Measurements from ENCODE around the gene CENPC.
"Not testable (repeated sequence)": the region's sequence is repeated elsewhere in the genome, so short reads cannot be mapped to it uniquely, and the experiment has no call there.

CENPC gene

GRCh38 chr4:67452100-67452845 lies 93.0 kb downstream of the CENPC start:
- H3K36me3 ChIP-seq (ENCODE audit: control insufficient read depth in 2 of 2, insufficient read depth in 2 of 2, low read length in 2 of 2): peaks cover 3 to 10% of the 10 kb centered on the region in 2 donors
- H3K4me3 ChIP-seq (ENCODE audit: low read length in 2 of 2): no peak overlapping the region
- no peak overlapping the region for H3K9ac ChIP-seq (ENCODE audit: low read length in 2 of 2)
- no peaks in the 10 kb centered on the region for H3K9me3 ChIP-seq (ENCODE audit: control insufficient read depth in 2 of 2, low read length in 2 of 2)
- no peaks in the 10 kb centered on the region for H3K27me3 ChIP-seq (ENCODE audit: control insufficient read depth in 1 of 2, insufficient read depth in 2 of 2, low read length in 2 of 2)
- no peak overlapping the region for H3K27ac ChIP-seq (ENCODE audit: low read length)
- H3K4me1 ChIP-seq (ENCODE audit: control insufficient read depth, insufficient read depth, low read length): no peaks in the 10 kb centered on the region

- H3K27me3 ChIP-seq (ENCODE audit: control insufficient read depth in 1 of 2, insufficient read depth in 2 of 2, low read length in 2 of 2): no peaks in the 10 kb centered on the region
- H3K9ac ChIP-seq (ENCODE audit: low read length in 2 of 2): no peak overlapping the region
- no peaks in the 10 kb centered on the region for H3K4me1 ChIP-seq (ENCODE audit: control insufficient read depth, insufficient read depth, low read length)
- H3K27ac ChIP-seq (ENCODE audit: low read length): no peak overlapping the region
- peaks cover 3 to 10% of the 10 kb centered on the region in 2 donors for H3K36me3 ChIP-seq (ENCODE audit: control insufficient read depth in 2 of 2, insufficient read depth in 2 of 2, low read length in 2 of 2)
- no peak overlapping the region for H3K4me3 ChIP-seq (ENCODE audit: low read length in 2 of 2)
- H3K9me3 ChIP-seq (ENCODE audit: control insufficient read depth in 2 of 2, low read length in 2 of 2): no peaks in the 10 kb centered on the region
Measured at GRCh38 chr4:67451464-67451863, 93.8 kb downstream of the CENPC start.

GRCh38 chr4:67448621-67449020 lies 96.7 kb downstream of the CENPC start:
- no peak overlapping the region for H3K27ac ChIP-seq (ENCODE audit: low read length)
- H3K4me1 ChIP-seq (ENCODE audit: control insufficient read depth, insufficient read depth, low read length): no peaks in the 10 kb centered on the region
- H3K36me3 ChIP-seq (ENCODE audit: control insufficient read depth in 2 of 2, insufficient read depth in 2 of 2, low read length in 2 of 2): peaks cover 0 to 5% of the 10 kb centered on the region in 2 donors
- no peak overlapping the region for H3K9ac ChIP-seq (ENCODE audit: low read length in 2 of 2)
- H3K9me3 ChIP-seq (ENCODE audit: control insufficient read depth in 2 of 2, low read length in 2 of 2): no peaks in the 10 kb centered on the region
- no peaks in the 10 kb centered on the region for H3K27me3 ChIP-seq (ENCODE audit: control insufficient read depth in 1 of 2, insufficient read depth in 2 of 2, low read length in 2 of 2)
- H3K4me3 ChIP-seq (ENCODE audit: low read length in 2 of 2): no peak overlapping the region

GRCh38 chr4:67447873-67448272 lies 97.4 kb downstream of the CENPC start:
- H3K27ac ChIP-seq (ENCODE audit: low read length): no peak overlapping the region

GRCh38 chr4:67446811-67447210 lies 98.5 kb downstream of the CENPC start:
- H3K4me1 ChIP-seq (ENCODE audit: control insufficient read depth, insufficient read depth, low read length): no peaks in the 10 kb centered on the region
- no peak overlapping the region for H3K27ac ChIP-seq (ENCODE audit: low read length)
- no peak overlapping the region for H3K9ac ChIP-seq (ENCODE audit: low read length in 2 of 2)
- peaks cover 0 to 3% of the 10 kb centered on the region in 2 donors for H3K36me3 ChIP-seq (ENCODE audit: control insufficient read depth in 2 of 2, insufficient read depth in 2 of 2, low read length in 2 of 2)
- no peak overlapping the region for H3K4me3 ChIP-seq (ENCODE audit: low read length in 2 of 2)
- no peaks in the 10 kb centered on the region for H3K27me3 ChIP-seq (ENCODE audit: control insufficient read depth in 1 of 2, insufficient read depth in 2 of 2, low read length in 2 of 2)
- H3K9me3 ChIP-seq (ENCODE audit: control insufficient read depth in 2 of 2, low read length in 2 of 2): no peaks in the 10 kb centered on the region

More at GRCh38 chr4:67447873-67448272, 97.4 kb downstream of the CENPC start:
- no peak overlapping the region for H3K9ac ChIP-seq (ENCODE audit: low read length in 2 of 2)
- H3K27me3 ChIP-seq (ENCODE audit: control insufficient read depth in 1 of 2, insufficient read depth in 2 of 2, low read length in 2 of 2): no peaks in the 10 kb centered on the region
- H3K4me1 ChIP-seq (ENCODE audit: control insufficient read depth, insufficient read depth, low read length): no peaks in the 10 kb centered on the region
- H3K4me3 ChIP-seq (ENCODE audit: low read length in 2 of 2): no peak overlapping the region
- no peaks in the 10 kb centered on the region for H3K9me3 ChIP-seq (ENCODE audit: control insufficient read depth in 2 of 2, low read length in 2 of 2)
- peaks cover 0 to 3% of the 10 kb centered on the region in 2 donors for H3K36me3 ChIP-seq (ENCODE audit: control insufficient read depth in 2 of 2, insufficient read depth in 2 of 2, low read length in 2 of 2)

GRCh38 chr4:67445881-67446280 lies 99.4 kb downstream of the CENPC start:
- H3K9me3 ChIP-seq (ENCODE audit: control insufficient read depth in 2 of 2, low read length in 2 of 2); H3K4me3 ChIP-seq (ENCODE audit: low read length in 2 of 2); H3K27ac ChIP-seq (ENCODE audit: low read length); H3K9ac ChIP-seq (ENCODE audit: low read length in 2 of 2); H3K4me1 ChIP-seq (ENCODE audit: control insufficient read depth, insufficient read depth, low read length); H3K27me3 ChIP-seq (ENCODE audit: control insufficient read depth in 1 of 2, insufficient read depth in 2 of 2, low read length in 2 of 2); H3K36me3 ChIP-seq (ENCODE audit: control insufficient read depth in 2 of 2, insufficient read depth in 2 of 2, low read length in 2 of 2): not testable (repeated sequence)

GRCh38 chr4:67438975-67439374 lies 106.3 kb downstream of the CENPC start:
- H3K27ac ChIP-seq (ENCODE audit: low read length): no peak overlapping the region
- no peaks in the 10 kb centered on the region for H3K9me3 ChIP-seq (ENCODE audit: control insufficient read depth in 2 of 2, low read length in 2 of 2)
- H3K4me1 ChIP-seq (ENCODE audit: control insufficient read depth, insufficient read depth, low read length): no peaks in the 10 kb centered on the region
- H3K9ac ChIP-seq (ENCODE audit: low read length in 2 of 2): no peak overlapping the region
- H3K36me3 ChIP-seq (ENCODE audit: control insufficient read depth in 2 of 2, insufficient read depth in 2 of 2, low read length in 2 of 2): no peaks in the 10 kb centered on the region
- H3K4me3 ChIP-seq (ENCODE audit: low read length in 2 of 2): no peak overlapping the region
- no peaks in the 10 kb centered on the region for H3K27me3 ChIP-seq (ENCODE audit: control insufficient read depth in 1 of 2, insufficient read depth in 2 of 2, low read length in 2 of 2)

GRCh38 chr4:67437974-67438713 lies 107.2 kb downstream of the CENPC start:
- no peaks in the 10 kb centered on the region for H3K4me1 ChIP-seq (ENCODE audit: control insufficient read depth, insufficient read depth, low read length)
- H3K27ac ChIP-seq (ENCODE audit: low read length): no peak overlapping the region
- no peak overlapping the region for H3K9ac ChIP-seq (ENCODE audit: low read length in 2 of 2)
- no peaks in the 10 kb centered on the region for H3K27me3 ChIP-seq (ENCODE audit: control insufficient read depth in 1 of 2, insufficient read depth in 2 of 2, low read length in 2 of 2)
- H3K9me3 ChIP-seq (ENCODE audit: control insufficient read depth in 2 of 2, low read length in 2 of 2): no peaks in the 10 kb centered on the region
- H3K4me3 ChIP-seq (ENCODE audit: low read length in 2 of 2): no peak overlapping the region
- no peaks in the 10 kb centered on the region for H3K36me3 ChIP-seq (ENCODE audit: control insufficient read depth in 2 of 2, insufficient read depth in 2 of 2, low read length in 2 of 2)

GRCh38 chr4:67436742-67437141 lies 108.6 kb downstream of the CENPC start:
- no peaks in the 10 kb centered on the region for H3K36me3 ChIP-seq (ENCODE audit: control insufficient read depth in 2 of 2, insufficient read depth in 2 of 2, low read length in 2 of 2)
- H3K9ac ChIP-seq (ENCODE audit: low read length in 2 of 2): no peak overlapping the region
- H3K9me3 ChIP-seq (ENCODE audit: control insufficient read depth in 2 of 2, low read length in 2 of 2): no peaks in the 10 kb centered on the region
- H3K4me1 ChIP-seq (ENCODE audit: control insufficient read depth, insufficient read depth, low read length): no peaks in the 10 kb centered on the region
- H3K4me3 ChIP-seq (ENCODE audit: low read length in 2 of 2): no peak overlapping the region
- no peaks in the 10 kb centered on the region for H3K27me3 ChIP-seq (ENCODE audit: control insufficient read depth in 1 of 2, insufficient read depth in 2 of 2, low read length in 2 of 2)
- H3K27ac ChIP-seq (ENCODE audit: low read length): no peak overlapping the region

- no peaks in the 10 kb centered on the region for H3K27me3 ChIP-seq (ENCODE audit: control insufficient read depth in 1 of 2, insufficient read depth in 2 of 2, low read length in 2 of 2)
- no peaks in the 10 kb centered on the region for H3K9me3 ChIP-seq (ENCODE audit: control insufficient read depth in 2 of 2, low read length in 2 of 2)
- no peak overlapping the region for H3K4me3 ChIP-seq (ENCODE audit: low read length in 2 of 2)
- no peak overlapping the region for H3K9ac ChIP-seq (ENCODE audit: low read length in 2 of 2)
- no peaks in the 10 kb centered on the region for H3K4me1 ChIP-seq (ENCODE audit: control insufficient read depth, insufficient read depth, low read length)
- H3K27ac ChIP-seq (ENCODE audit: low read length): no peak overlapping the region
- H3K36me3 ChIP-seq (ENCODE audit: control insufficient read depth in 2 of 2, insufficient read depth in 2 of 2, low read length in 2 of 2): no peaks in the 10 kb centered on the region
Measured at GRCh38 chr4:67430989-67431388, 114.3 kb downstream of the CENPC start.

GRCh38 chr4:67428819-67429218 lies 116.5 kb downstream of the CENPC start:
- Histone ChIP-seq H3K4me1 (ENCODE audit: control insufficient read depth, insufficient read depth, low read length) (no peaks in the 10 kb centered on the region), H3K9me3 (ENCODE audit: control insufficient read depth in 2 of 2, low read length in 2 of 2) (no peaks in the 10 kb centered on the region), H3K36me3 (ENCODE audit: control insufficient read depth in 2 of 2, insufficient read depth in 2 of 2, low read length in 2 of 2) (no peaks in the 10 kb centered on the region), H3K27ac (ENCODE audit: low read length) (no peak overlapping the region), H3K9ac (ENCODE audit: low read length in 2 of 2) (no peak overlapping the region), H3K27me3 (ENCODE audit: control insufficient read depth in 1 of 2, insufficient read depth in 2 of 2, low read length in 2 of 2) (no peaks in the 10 kb centered on the region), H3K4me3 (ENCODE audit: low read length in 2 of 2) (no peak overlapping the region)

Data from stomach smooth muscle (tissue), 2 donors.